Measurements from ENCODE around the gene NPHP4.
"Not testable (repeated sequence)": the region's sequence is repeated elsewhere in the genome, so short reads cannot be mapped to it uniquely, and the experiment has no call there.

The NPHP4 gene

DNA sequence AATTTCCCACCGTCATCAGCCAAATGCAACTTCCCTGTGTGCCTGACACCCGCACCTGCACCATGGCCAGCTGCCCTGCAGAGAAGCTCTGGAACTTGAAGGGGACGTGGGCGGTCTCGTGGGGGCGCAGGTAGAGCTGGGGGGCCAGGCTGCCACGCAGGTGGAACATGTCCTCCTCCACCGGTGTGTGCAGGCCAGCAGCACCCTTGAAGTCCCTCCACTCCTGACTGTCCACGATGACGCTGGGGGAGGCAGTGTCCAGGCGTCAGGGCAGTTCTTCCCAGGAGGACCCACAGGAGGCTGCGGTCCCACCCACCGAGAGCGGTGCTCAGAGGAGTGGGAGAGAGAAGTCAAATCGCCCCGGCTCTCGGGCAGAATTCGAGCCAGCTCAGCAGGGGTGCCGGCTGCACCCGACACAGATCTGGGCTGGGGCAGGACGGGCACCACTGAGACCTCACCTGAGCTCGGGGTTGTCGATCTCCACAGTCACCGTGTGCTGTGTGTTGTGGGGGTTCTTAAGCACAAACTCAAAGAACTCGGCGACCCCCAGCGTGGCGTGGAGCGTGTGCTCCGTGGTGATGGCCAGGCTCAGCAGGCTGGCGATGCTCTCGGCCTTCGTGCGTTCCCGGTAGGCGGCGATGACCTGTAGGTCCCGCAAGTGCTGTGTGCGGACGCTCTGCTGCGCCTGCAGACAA, 117.7 kb downstream of the NPHP4 start:
- DNase-seq, result no peak

DNA sequence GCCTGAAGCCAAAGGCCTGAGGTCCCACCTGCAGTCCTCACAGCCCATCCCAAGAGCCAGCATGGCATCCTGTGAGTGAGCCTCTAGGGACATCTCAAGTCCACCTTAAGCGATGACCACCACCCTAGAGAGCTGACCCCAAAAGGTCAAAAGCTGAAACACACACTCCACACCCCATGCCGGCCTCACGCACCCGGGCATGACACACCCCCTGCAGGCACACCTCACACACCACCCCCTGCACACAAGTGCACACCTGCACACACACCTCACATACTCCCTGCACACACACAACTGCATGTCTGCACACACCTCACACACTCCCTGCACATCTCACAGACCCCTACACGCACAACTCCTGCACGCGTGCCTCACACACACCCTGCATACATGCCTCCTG, 118.7 kb downstream of the NPHP4 start:
- DNase-seq, result no peak

DNA sequence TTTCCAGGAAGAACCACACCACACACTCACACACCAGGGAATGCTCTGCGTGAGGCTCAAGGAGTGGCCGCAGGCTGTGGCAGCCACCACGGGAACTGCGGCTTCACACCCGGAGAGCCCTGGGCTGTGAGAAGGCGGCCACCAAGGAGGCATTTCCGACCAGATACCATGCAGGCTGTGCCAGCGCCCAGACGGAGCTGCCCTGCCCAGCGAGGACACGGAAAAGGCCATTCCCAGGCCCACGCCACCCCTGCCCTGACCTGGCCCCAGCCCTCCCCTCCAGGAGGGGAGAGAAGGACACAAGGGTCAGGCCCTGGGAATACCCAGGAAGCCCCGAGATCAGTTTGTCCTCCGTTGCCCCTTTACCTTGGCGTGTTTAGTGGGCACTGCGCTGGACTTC, 119.3 kb downstream of the NPHP4 start:
- DNase-seq, result no peak

DNA sequence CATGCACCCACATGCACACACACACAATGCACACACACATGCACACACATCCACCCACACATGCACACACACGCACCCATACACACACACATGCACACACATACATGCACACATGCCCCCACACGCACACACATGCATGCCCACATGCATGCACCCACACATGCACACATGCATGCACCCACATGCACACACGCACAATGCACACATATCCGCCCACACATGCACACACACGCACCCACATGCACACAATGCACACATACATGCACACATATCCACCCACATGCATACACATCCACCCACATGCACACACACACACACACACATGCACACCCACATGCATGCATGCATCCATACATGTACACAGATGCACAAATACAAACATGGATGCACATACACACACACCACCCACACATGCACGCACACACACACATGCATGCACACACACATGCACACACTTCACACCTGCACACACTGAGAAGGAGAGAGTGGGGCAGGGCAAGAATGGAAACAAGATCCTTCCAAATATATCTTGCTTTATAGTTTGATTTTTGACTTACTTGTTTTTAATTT, 123.2 kb downstream of the NPHP4 start:
- DNase-seq, result no peak

DNA sequence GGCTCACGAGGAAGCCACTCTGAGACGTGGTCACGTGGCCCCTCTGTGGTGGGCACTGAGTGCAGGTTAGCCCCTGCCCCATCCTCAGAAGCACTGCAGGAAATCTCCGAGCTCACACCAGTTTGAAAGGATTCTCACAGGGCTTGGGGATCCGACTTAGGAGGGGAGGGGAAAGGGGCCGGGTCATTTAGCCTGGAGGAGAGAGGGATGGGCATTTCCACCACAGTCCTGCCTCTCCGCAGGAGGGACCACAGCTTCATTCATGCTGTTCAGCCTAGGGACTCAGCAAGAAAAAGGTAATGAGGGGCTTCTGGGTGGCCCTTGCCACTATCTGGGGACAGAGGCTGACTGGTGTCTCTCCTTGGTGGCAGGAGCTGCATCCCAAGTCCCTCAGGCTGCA, 126.5 kb downstream of the NPHP4 start:
- DNase-seq, result no peak

GRCh38 chr1:5865056-5865455, 127.2 kb downstream of the NPHP4 start:
- no peak for DNase-seq

- no peak for DNase-seq
Observed at GRCh38 chr1:5864256-5864655, 128.0 kb downstream of the NPHP4 start.

GRCh38 chr1:5863238-5863637, 129.0 kb downstream of the NPHP4 start:
- DNase-seq, result no peak

- no peak for DNase-seq
Observed at GRCh38 chr1:5861871-5862825, 130.1 kb downstream of the NPHP4 start.

GRCh38 chr1:5860277-5860676, 131.9 kb downstream of the NPHP4 start:
- DNase-seq, result no peak

GRCh38 chr1:5859766-5860165, 132.5 kb downstream of the NPHP4 start:
- no peak for DNase-seq

GRCh38 chr1:5858844-5859407, 133.3 kb downstream of the NPHP4 start:
- DNase-seq, result no peak

DNA sequence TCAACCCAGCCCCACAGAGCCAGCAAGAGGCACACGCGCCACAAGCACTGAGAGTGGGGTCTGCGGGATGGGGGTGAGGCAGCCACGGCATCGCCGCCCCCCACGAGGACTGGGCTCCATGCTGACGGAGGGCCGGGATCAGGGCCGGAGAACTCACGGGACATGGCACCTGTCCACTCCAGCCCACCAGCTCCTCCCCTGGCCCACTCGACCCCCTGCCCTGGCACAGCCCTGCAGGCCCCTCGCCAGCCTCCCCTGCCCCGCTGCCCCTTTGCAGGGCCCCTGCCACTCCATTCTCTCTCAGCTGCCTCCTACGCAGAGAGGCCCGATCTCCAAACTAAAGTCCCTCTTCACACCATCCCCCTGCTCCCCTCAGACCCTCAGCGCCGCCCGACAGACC, 134.0 kb downstream of the NPHP4 start:
- DNase-seq, result no peak

DNA sequence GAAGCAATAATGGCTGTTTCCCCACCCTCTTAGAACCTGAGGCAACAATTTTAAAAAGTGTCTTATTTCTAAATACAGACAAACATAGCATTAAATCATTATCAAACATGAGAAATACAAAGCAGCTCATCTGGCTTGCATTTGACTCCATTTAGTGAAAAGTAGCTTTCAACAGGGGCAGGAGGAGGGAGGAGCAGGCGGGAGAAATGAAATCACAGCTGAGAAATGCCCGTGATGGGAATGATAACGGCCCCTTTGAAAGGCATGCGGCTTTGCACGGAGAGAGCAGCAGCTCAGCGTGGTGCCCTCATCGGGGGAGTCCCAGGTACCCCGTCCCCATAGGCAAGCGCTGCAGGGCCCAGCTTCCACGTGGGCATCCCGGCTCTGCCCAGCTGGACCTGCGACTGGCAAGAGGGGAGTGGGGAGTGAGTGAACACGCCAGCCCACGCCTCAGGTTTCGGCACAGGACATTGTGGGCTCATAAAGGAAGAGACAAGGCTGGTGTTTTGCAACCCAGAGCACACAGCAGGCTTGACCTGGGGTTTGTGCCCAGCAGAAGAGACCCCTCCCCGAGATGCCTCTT, 134.6 kb downstream of the NPHP4 start:
- DNase-seq, result no peak

DNA sequence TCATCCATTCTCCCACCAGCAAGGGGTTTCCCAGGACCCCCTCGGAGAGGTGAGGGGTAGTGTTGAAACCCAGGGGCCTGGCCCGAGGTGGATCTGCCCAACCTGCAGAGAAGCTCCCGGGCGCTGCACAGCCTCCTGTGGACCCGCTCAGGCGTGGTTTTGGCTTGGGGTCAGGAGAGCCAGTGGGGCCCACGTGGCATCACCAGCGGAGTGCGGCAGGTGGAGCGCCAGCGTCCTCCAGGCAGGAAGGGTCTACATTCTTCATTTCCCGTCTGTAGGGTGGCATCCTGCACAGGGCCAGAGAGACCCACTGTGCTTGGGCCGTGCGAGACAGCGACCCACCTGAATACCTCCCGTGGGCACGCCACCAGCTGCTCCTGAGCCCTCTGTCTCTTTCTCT, 135.2 kb downstream of the NPHP4 start:
- DNase-seq, result no peak

DNA sequence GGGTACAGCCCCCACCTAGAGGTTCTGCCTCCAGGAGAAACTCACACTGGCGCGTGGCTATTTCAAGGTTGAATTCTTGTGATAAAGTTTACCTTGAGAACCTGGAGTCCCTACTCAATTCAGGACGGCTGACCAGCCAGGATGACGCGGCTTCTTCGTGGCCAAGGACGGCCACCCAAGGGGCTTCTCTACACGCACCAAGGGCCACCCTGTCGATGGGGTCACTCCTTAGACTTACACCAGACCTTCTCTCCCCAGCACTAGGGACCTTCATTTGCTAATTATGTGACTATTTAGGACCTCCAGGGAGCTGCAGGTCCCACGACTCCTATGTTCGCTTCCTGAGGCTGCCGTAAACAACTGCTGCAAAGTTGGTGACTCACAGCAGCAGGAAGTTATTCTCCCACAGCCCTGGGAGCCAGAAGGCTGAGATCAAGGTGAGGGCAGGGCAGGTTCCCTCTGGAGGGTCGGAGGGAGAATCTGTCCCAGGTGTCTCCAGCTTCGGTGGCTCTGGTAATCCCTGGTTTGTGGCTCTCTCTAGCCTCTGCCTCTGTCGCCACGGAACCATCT, 135.9 kb downstream of the NPHP4 start:
- no peak for DNase-seq

GRCh38 chr1:5855196-5855897, 136.9 kb downstream of the NPHP4 start:
- no peak for DNase-seq

GRCh38 chr1:5854754-5855153, 137.5 kb downstream of the NPHP4 start:
- no peak for DNase-seq

GRCh38 chr1:5853858-5854257, 138.4 kb downstream of the NPHP4 start:
- not testable (repeated sequence) for DNase-seq

DNA sequence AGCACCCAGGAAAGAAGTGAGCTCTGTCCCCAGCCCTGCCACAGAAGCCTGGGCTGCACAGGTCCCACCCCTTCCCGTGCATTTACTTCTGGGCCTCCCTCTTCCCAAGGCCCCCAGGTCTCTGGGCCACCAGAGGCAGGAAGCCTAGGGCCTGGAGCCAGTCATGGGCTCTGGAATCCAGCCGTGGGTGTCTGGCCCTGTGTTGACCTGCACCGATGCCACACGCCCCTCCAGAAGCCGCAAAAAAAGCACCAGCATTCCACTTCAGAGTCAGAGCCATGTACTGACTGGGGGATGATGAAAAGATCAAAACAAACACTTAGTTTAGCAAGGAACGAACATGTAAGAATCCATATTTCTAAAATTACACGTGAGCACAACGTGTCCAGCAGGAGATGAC, 141.7 kb downstream of the NPHP4 start:
- DNase-seq, result no peak

DNA sequence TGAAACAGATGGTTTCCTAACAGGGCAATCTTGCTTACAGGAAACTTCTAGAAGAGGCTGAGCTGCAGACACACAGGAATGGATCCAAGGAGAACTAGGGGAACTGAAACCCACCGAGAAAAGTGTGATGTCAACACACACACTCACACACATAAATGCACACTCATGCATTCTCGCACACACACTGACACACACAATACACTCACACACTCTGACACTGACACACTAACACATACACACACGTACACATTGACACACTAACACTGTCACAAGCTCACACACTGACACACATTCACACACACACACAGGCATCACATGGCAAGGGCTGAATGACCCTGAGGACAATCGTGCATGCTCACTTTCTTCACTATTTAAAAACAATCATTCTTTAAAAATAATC, 142.7 kb downstream of the NPHP4 start:
- no peak for DNase-seq

DNA sequence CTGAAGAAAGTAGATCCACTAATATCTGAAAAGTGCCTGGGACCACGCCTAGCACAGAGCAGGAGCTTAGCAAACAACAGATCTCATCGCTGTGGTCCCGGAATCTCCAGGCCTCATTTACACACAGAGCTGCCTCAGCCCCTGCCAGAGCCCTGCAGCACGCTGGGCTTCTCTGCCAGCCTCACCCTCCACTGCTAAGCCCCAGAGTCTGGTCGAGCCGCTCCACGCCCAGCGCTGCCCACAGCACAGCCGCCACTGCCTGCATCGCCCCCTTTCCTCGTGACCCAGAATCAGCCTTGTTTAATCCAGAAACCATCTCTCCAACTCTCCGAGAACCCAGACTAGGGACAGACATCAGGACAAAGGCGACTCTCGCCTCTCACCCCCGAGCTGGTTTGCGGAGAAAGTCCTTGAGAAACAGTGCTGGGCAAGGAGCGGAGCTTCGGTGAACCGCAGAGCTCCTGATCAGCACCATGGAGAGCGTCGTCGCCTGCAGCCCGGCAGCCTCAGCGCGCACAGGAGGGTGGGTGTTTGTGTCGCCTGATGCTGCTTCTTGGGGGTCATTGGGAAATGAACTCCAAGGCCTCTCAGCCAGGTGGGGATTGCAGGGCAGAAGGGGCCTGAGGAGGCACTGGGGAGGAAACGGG, 145.1 kb downstream of the NPHP4 start:
- DNase-seq, result no peak

Data from CD4-positive, alpha-beta T cell treated with Interferon gamma for 1 hour (primary cell).